CD4-positive, alpha-beta T cell treated with Interleukin-1 beta for 1 hour (primary cell): ENCODE data around the gene SLC25A38.
"Not testable (repeated sequence)": the region's sequence is repeated elsewhere in the genome, so short reads cannot be mapped to it uniquely, and the experiment has no call there.

Experiments used
- DNase-seq, 2 donors: peaks; one replicate each; pipeline ENCODE4 v3.0.0-alpha.2; 2020 to 2022

The SLC25A38 gene

GRCh38 chr3:39383045-39383880 lies at the start of gene SLC25A38:
Gene SLC25A38 (plus strand): TSS chr3:39383370. CDS start chr3:39383725, 355 bp downstream.
- peak; percentile 78 to 80 for DNase-seq

- no peak for DNase-seq
Measured at GRCh38 chr3:39333607-39334006, 49.6 kb upstream of the SLC25A38 start.

- no peak for DNase-seq
Measured at GRCh38 chr3:39334205-39334604, 49.0 kb upstream of the SLC25A38 start.

- no peak for DNase-seq
Measured at GRCh38 chr3:39338201-39338600, 45.0 kb upstream of the SLC25A38 start.

GRCh38 chr3:39339086-39339485 lies 44.1 kb upstream of the SLC25A38 start:
- no peak for DNase-seq

- DNase-seq: no peak
Measured at GRCh38 chr3:39343076-39343717, 40.0 kb upstream of the SLC25A38 start.

GRCh38 chr3:39343760-39344159 lies 39.4 kb upstream of the SLC25A38 start:
- DNase-seq: no peak

- no peak for DNase-seq
Measured at GRCh38 chr3:39344746-39345344, 38.3 kb upstream of the SLC25A38 start.

- no peak for DNase-seq
Measured at GRCh38 chr3:39346785-39347585, 36.2 kb upstream of the SLC25A38 start.

- no peak for DNase-seq
Measured at GRCh38 chr3:39347586-39347876, 35.6 kb upstream of the SLC25A38 start.

- no peak for DNase-seq
Measured at GRCh38 chr3:39349080-39349479, 34.1 kb upstream of the SLC25A38 start.

GRCh38 chr3:39350714-39351113 lies 32.5 kb upstream of the SLC25A38 start:
- DNase-seq: no peak

- DNase-seq: not testable (repeated sequence)
Measured at GRCh38 chr3:39351134-39351533, 32.0 kb upstream of the SLC25A38 start.

GRCh38 chr3:39353168-39353927 lies 29.8 kb upstream of the SLC25A38 start:
- DNase-seq: not testable (repeated sequence)

- peak in 1 of 2 donors; percentile 22 for DNase-seq
Measured at GRCh38 chr3:39358333-39358732, 24.8 kb upstream of the SLC25A38 start.

GRCh38 chr3:39361252-39361927 lies 21.8 kb upstream of the SLC25A38 start:
- DNase-seq: peak; percentile 35 to 58

- no peak for DNase-seq
Measured at GRCh38 chr3:39362192-39362591, 21.0 kb upstream of the SLC25A38 start.

- DNase-seq: no peak
Measured at GRCh38 chr3:39362812-39363211, 20.4 kb upstream of the SLC25A38 start.

- DNase-seq: not testable (repeated sequence)
Measured at GRCh38 chr3:39370450-39370849, 12.7 kb upstream of the SLC25A38 start.

GRCh38 chr3:39372833-39373232 lies 10.3 kb upstream of the SLC25A38 start:
- DNase-seq: no peak

- DNase-seq: no peak
Measured at GRCh38 chr3:39376959-39377634, 6.1 kb upstream of the SLC25A38 start.
